HepG2 (cell line): ENCODE results near the gene MCM8. TPM values are rescaled to one million over a fixed set of nuclear protein-coding genes. Genes with fewer than 3 reads are reported as not detected.

Experiments
- ATAC-seq: fragments of 200-7000 bp; cut with Tn5 transposase; 3 replicates; pipeline ENCODE4 v1.9.1; 2020; ENCODE audit warnings: mild to moderate bottlenecking, moderate library complexity
- BruUV-seq: library from RNA; stranded (reverse); fragments of 400-500 nt; replicated peaks from 2 replicates; lab custom pipeline; 2021; lab: Mats Ljungman, UMichigan
- CTCF ChIA-PET: fragments of 300-600 bp; formaldehyde crosslinking; extraction: SDS; loops from one replicate; lab custom pipeline; 2021; ENCODE audit warnings: low total read pairs, inconsistent platforms, low intra/inter-chr PET ratio; lab: Yijun Ruan, JAX
- POLR2A ChIA-PET: fragments of 350-600 bp; sonication (Branson Sonifier 250); formaldehyde crosslinking; loops from one replicate; lab custom pipeline; 2020; ENCODE audit warnings: antibody characterized with exemption, inconsistent platforms; lab: Yijun Ruan, JAX
- DNase-seq: peaks from one replicate; pipeline ENCODE4 v3.0.0-alpha.2; 2015; ENCODE audit warnings: low spot score
- FAIRE-seq: peaks from 3 replicates; lab custom pipeline; 2011; peaks lifted over from hg19 to GRCh38; lab: Jason Lieb, UNC
- H2AFZ ChIP-seq: one replicate; pipeline ENCODE4 v1.6.1; 2011; ENCODE audit warnings: low read length, inconsistent platforms
- H3K27ac ChIP-seq: fragments of 300-600 bp; 3 replicates; pipeline ENCODE4 v1.8.0; 2011; ENCODE audit warnings: mixed run types, mild to moderate bottlenecking, mixed read lengths, low read length, inconsistent platforms; ENCODE audit not compliant: insufficient read depth; ENCODE audit errors: extremely low read length
- H3K27me3 ChIP-seq, 2 experiments: fragments of 200-600 bp in 1 of 2; 2 replicates in 1 of 2; 3 replicates in 1 of 2; pipeline versions ENCODE4 v1.6.0 to v1.8.0; 2011; ENCODE audit warnings: low read length in 2 of 2, mild to moderate bottlenecking in 2 of 2, moderate library complexity in 2 of 2, inconsistent platforms in 1 of 2; ENCODE audit not compliant: insufficient read depth in 2 of 2, control insufficient read depth in 1 of 2
- H3K36me3 ChIP-seq, 2 experiments: fragments of 200-600 bp in 1 of 2; replicated peaks in 1 of 2; 2 replicates in 1 of 2; 3 replicates in 1 of 2; pipeline versions ENCODE4 v1.5.1 to v1.8.0; 2011; ENCODE audit warnings: low read length in 2 of 2, inconsistent platforms in 1 of 2; ENCODE audit not compliant: insufficient read depth in 2 of 2, control insufficient read depth in 1 of 2
- H3K4me1 ChIP-seq: 2 replicates; pipeline ENCODE4 v1.5.1; 2012; ENCODE audit warnings: low read length, inconsistent platforms; ENCODE audit not compliant: insufficient read depth
- H3K4me2 ChIP-seq: 2 replicates; pipeline ENCODE4 v1.6.0; 2011; ENCODE audit warnings: low read depth, low read length, inconsistent platforms
- H3K4me3 ChIP-seq, 3 experiments: fragments of 200-600 bp in 1 of 3; sonication (generic), shearing (Covaris generic) in 1 of 3; replicated peaks in 1 of 3; 2 replicates each; pipeline ENCODE4 v1.5.1; 2011 to 2016; ENCODE audit warnings: low read length in 3 of 3, inconsistent platforms in 2 of 3, low read depth in 2 of 3, mild to moderate bottlenecking in 2 of 3, control low read depth in 1 of 3, mixed read lengths in 1 of 3; ENCODE audit not compliant: insufficient read depth in 1 of 3
- H3K79me2 ChIP-seq: one replicate; pipeline ENCODE4 v1.6.1; 2011; ENCODE audit warnings: low read length, inconsistent platforms; ENCODE audit not compliant: insufficient read depth
- H3K9ac ChIP-seq: 2 replicates; pipeline ENCODE4 v1.6.0; 2011; ENCODE audit warnings: mild to moderate bottlenecking, low read depth, low read length, inconsistent platforms; ENCODE audit not compliant: insufficient read depth
- H3K9me3 ChIP-seq: 2 replicates; pipeline ENCODE4 v1.5.1; 2012; ENCODE audit warnings: mild to moderate bottlenecking, low read length
- H4K20me1 ChIP-seq: 2 replicates; pipeline ENCODE4 v1.6.0; 2011; ENCODE audit warnings: inconsistent platforms, mild to moderate bottlenecking, low read length, moderate library complexity; ENCODE audit not compliant: insufficient read depth
- HCFC1 ChIP-seq: fragments of 150-350 bp; IDR thresholded peaks from 2 replicates; pipeline ENCODE4 v1.6.1; 2014; ENCODE audit warnings: low read depth, low read length
- HHEX ChIP-seq: IDR thresholded peaks from 2 replicates; pipeline ENCODE4 v1.6.1; 2016; ENCODE audit warnings: control low read depth
- ISL2 ChIP-seq: sonication (generic); formaldehyde crosslinking; IDR thresholded peaks from 2 replicates; pipeline ENCODE4 v1.5.0; 2020; ENCODE audit warnings: missing genetic modification reagents
- PPARG ChIP-seq: conservative IDR thresholded peaks from 2 replicates; pipeline ENCODE4 v1.6.1; 2016; ENCODE audit warnings: missing biosample characterization, missing genetic modification reagents
- REPIN1 ChIP-seq: sonication (generic); formaldehyde crosslinking; IDR thresholded peaks from 2 replicates; pipeline ENCODE4 v1.8.0; 2022; ENCODE audit warnings: missing genetic modification reagents, low read depth, mild to moderate bottlenecking, borderline replicate concordance
- ZMYM3 ChIP-seq: sonication (generic); formaldehyde crosslinking; IDR thresholded peaks from 2 replicates; pipeline ENCODE4 v1.5.1; 2020; ENCODE audit warnings: mild to moderate bottlenecking, missing genetic modification reagents
- ZNF136 ChIP-seq: sonication (generic); formaldehyde crosslinking; IDR thresholded peaks from 2 replicates; pipeline ENCODE4 v1.8.1; 2022; ENCODE audit warnings: low read depth, mild to moderate bottlenecking, moderate library complexity, missing genetic modification reagents
- ZNF20 ChIP-seq: sonication (generic); formaldehyde crosslinking; IDR thresholded peaks from 2 replicates; pipeline ENCODE4 v1.4.0; 2020; ENCODE audit warnings: mild to moderate bottlenecking, moderate library complexity, missing genetic modification reagents
- ZNF232 ChIP-seq: sonication (generic); formaldehyde crosslinking; IDR thresholded peaks from 2 replicates; pipeline ENCODE4 v1.4.0; 2020; ENCODE audit warnings: missing genetic modification reagents, borderline replicate concordance
- ZNF276 ChIP-seq: sonication (generic); formaldehyde crosslinking; IDR thresholded peaks from 2 replicates; pipeline ENCODE4 v1.4.0; 2020; ENCODE audit warnings: mild to moderate bottlenecking, low read depth, missing genetic modification reagents
- ZNF326 ChIP-seq: sonication (generic); formaldehyde crosslinking; IDR thresholded peaks from 2 replicates; pipeline ENCODE4 v1.4.0; 2020; ENCODE audit warnings: missing genetic modification reagents, borderline replicate concordance
- ZNF572 ChIP-seq: sonication (generic); formaldehyde crosslinking; IDR thresholded peaks from 2 replicates; pipeline ENCODE4 v1.5.1; 2020; ENCODE audit warnings: mild to moderate bottlenecking, missing genetic modification reagents
- ZNF607 ChIP-seq: sonication (generic); formaldehyde crosslinking; IDR thresholded peaks from 2 replicates; pipeline ENCODE4 v1.5.1; 2020; ENCODE audit warnings: missing genetic modification reagents, mild to moderate bottlenecking, borderline replicate concordance
- ZNF839 ChIP-seq: sonication (generic); formaldehyde crosslinking; IDR thresholded peaks from 2 replicates; pipeline ENCODE4 v1.4.0; 2020; ENCODE audit warnings: missing genetic modification reagents, mild to moderate bottlenecking, borderline replicate concordance
- WGBS: methylation state at CpG from one replicate; pipeline ENCODE4 v1.1.6; 2017; ENCODE audit warnings: low lambda C conversion rate; 5-methylcytosine and 5-hydroxymethylcytosine counted together
- in situ Hi-C: cut with HindIII; loops from 2 replicates; pipeline ENCODE4 v1.10.0; 2017; ENCODE audit warnings: low pct_unique_long_range_greater_than_20kb; ENCODE audit not compliant: extremely low pct_ligation_motif_present
- intact Hi-C: fragments of 100-400 bp; cut with micrococcal nuclease; formaldehyde crosslinking; loops from one replicate; pipeline ENCODE4 v1.10.0; 2022; ENCODE audit not compliant: unreplicated experiment
- polyA plus RNA-seq, 8 experiments: library from polyadenylated mRNA; depleted of rRNA in 3 of 8; stranded (reverse) in 7 of 8; unstranded in 1 of 8; fragments of >200 nt; fragmentation: Illumina TruSeq in 4 of 8; extraction: Trizol in 4 of 8; gene quantifications; 2 replicates each; pipeline versions ENCODE4 v1.2.1 to v1.2.3, GENCODE V29; 2011 to 2016; ENCODE audit warnings: low read depth in 4 of 8, missing spikeins in 1 of 8, mixed read lengths in 1 of 8; ENCODE audit not compliant: insufficient read depth in 1 of 8
- total RNA-seq, 5 experiments: library from RNA; depleted of rRNA; stranded (reverse); fragments of >200 nt; fragmentation: Illumina TruSeq; extraction: Trizol; gene quantifications; 2 replicates each; pipeline ENCODE4 v1.2.3, GENCODE V29; 2016; ENCODE audit warnings: low read depth in 1 of 5

MCM8 gene
- total and polyA plus RNA-seq, 2 of the 13 experiments (the other 11 are each of a cell fraction or from before 2014, with no cell fraction given): 11.5 to 59.3 TPM

- in situ Hi-C loops: loop anchor here (5.0 kb wide), 2 partner anchors 125 to 400 kb away; no protein-coding TSS in a partner anchor
Measured at GRCh38 chr20:5932796-5933195, 17.7 kb upstream of the MCM8 start.

More at GRCh38 chr20:5932796-5933195, 17.7 kb upstream of the MCM8 start:
- CTCF ChIA-PET: interaction anchor here (2.6 kb wide), 1 partner anchor 404 kb away, joined by 27 read pairs; no protein-coding TSS in a partner anchor
- TF ChIP-seq ZNF839 (no peak), ZMYM3 (CRISPR knock-in tag) (no peak), REPIN1 (CRISPR knock-in tag) (no peak), ZNF20 (CRISPR knock-in tag) (no peak), ZNF136 (no peak), HHEX (CRISPR knock-in tag) (no peak), ISL2 (CRISPR knock-in tag) (no peak), ZNF326 (CRISPR knock-in tag) (no peak), ZNF572 (CRISPR knock-in tag) (no peak), ZNF232 (CRISPR knock-in tag) (no peak), PPARG (no peak), HCFC1 (no peak), ZNF276 (CRISPR knock-in tag) (no peak), ZNF607 (CRISPR knock-in tag) (no peak)
- TF ChIP-seq, all 625 proteins: peak for 0
- Histone ChIP-seq H3K4me3 (no peak overlapping the region), H3K9ac (no peak overlapping the region), H3K9me3 (no peaks in the 10 kb centered on the region), H3K4me2 (no peak overlapping the region), H3K79me2 (no peaks in the 10 kb centered on the region), H3K27ac (no peak overlapping the region), H2AFZ (no peak overlapping the region), H3K4me1 (peaks cover 9% of the 10 kb centered on the region; the same call in 1 of the 2 replicates), H3K27me3 (0 out of 5 replicates have a peak, but pooled peaks cover 0 to 5% of the 10 kb centered on the region in 2 experiments), H3K36me3 (peaks cover 0 to 2% of the 10 kb centered on the region in 2 experiments; a peak in 2 of 5 replicates), H4K20me1 (no peaks in the 10 kb centered on the region)
- POLR2A ChIA-PET: no interaction called here
- WGBS: 31% methylated on average over 3 of the region's 3 CpGs
- FAIRE-seq (no peak), ATAC-seq (no peak), DNase-seq (no peak)
- no TSS peak for BruUV-seq
- intact Hi-C loops: loop anchor here (1.0 to 5.0 kb wide), 4 partner anchors 115 to 403 kb away; no protein-coding TSS in a partner anchor
